ENCODE measurements around the gene ADARB1.

ADARB1 gene

GRCh38 chr21:45098867-45099266 is 24.5 kb downstream of the ADARB1 start:
- TF ChIP-seq CTCF (conservative IDR thresholded peaks at IDR 0.05; ENCODE audit: control insufficient read depth, insufficient read depth, low read depth, low read length) = peak; percentile 40
- no peak overlapping the region for H3K4me3 ChIP-seq (ENCODE audit: control insufficient read depth, low read depth, low read length)
- DNase-seq (ENCODE audit: low read depth) = peak; percentile 16

DNA sequence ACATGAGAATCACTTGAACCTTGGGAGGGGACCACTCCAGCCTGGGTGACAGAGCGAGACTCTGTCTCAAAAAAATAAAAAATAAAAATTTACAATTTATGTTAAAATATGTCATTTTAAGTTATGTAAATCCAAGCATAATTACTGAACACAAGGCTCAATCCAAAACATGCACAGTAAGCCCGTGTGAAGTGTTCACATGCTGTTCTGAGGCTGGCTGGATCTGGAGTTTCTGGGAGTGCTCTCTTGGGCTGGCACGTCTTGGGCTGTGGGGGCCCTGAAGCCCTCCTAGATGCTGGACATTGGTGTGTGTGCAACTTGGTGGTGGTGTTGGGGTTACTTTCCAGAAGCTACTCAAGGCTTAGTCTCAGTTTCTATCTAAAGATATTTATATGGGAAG is 25.2 kb downstream of the ADARB1 start:
- DNase-seq (ENCODE audit: low read depth) = no peak
- no peak for TF ChIP-seq CTCF (conservative IDR thresholded peaks at IDR 0.05; ENCODE audit: control insufficient read depth, insufficient read depth, low read depth, low read length)
- no peak overlapping the region for H3K4me3 ChIP-seq (ENCODE audit: control insufficient read depth, low read depth, low read length)

DNA sequence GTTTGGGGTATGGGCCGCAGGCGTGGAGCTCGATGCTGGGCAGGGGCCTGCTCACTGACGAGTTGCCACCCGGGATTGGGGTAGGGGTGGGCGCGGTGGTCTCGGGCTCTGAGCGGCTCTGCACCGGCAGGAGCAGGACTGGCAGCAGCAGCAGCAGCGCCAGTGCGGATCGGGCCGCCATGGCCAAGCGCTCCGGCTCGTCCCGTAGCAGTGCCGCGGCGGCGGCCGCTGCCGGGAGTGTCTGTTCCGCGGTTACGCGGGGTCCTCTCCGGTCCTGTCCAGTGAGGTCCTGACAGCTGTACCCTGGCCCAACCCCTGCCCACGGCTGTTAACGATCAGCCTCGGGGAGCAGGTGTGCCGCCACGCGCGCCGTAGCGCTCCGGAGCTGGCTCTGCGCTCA is 26.5 kb downstream of the ADARB1 start:
- DNase-seq (ENCODE audit: low read depth) = no peak
- H3K4me3 ChIP-seq (ENCODE audit: control insufficient read depth, low read depth, low read length) = no peak overlapping the region
- no peak for TF ChIP-seq CTCF (conservative IDR thresholded peaks at IDR 0.05; ENCODE audit: control insufficient read depth, insufficient read depth, low read depth, low read length)

- peak; percentile 7 for TF ChIP-seq CTCF (conservative IDR thresholded peaks at IDR 0.05; ENCODE audit: control insufficient read depth, insufficient read depth, low read depth, low read length)
- no peak overlapping the region for H3K4me3 ChIP-seq (ENCODE audit: control insufficient read depth, low read depth, low read length)
- DNase-seq (ENCODE audit: low read depth) = peak; percentile 32
These were observed 28.1 kb downstream of the ADARB1 start for GRCh38 chr21:45102391-45102932.

GRCh38 chr21:45103971-45104520 is 29.7 kb downstream of the ADARB1 start:
- no peak for DNase-seq (ENCODE audit: low read depth)
- no peak for TF ChIP-seq CTCF (conservative IDR thresholded peaks at IDR 0.05; ENCODE audit: control insufficient read depth, insufficient read depth, low read depth, low read length)
- H3K4me3 ChIP-seq (ENCODE audit: control insufficient read depth, low read depth, low read length) = no peak overlapping the region

DNA sequence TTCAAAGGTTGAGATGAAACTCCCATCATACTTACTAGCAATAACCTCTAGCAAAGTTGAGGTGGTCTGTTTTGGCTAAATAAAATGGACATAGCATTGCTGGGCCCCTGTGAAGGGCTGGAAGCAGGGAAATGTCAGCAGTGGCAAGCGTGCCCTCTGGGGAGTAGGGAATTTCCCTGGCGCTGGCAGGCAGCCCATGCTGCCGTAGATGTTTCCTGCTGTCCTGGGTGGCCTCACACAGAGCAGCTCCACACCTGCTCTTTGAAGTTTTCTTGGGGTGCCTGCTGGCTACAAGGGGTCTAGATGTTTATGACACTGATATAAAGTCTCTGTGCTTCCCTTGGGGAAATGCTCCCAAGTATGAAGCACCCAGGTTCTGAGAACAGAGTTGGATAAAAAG is 30.2 kb downstream of the ADARB1 start:
- no peak for TF ChIP-seq CTCF (conservative IDR thresholded peaks at IDR 0.05; ENCODE audit: control insufficient read depth, insufficient read depth, low read depth, low read length)
- no peak overlapping the region for H3K4me3 ChIP-seq (ENCODE audit: control insufficient read depth, low read depth, low read length)
- no peak for DNase-seq (ENCODE audit: low read depth)
